ENCODE results near the gene GMEB2. TPM values are rescaled to one million over a fixed set of nuclear protein-coding genes. Genes with fewer than 3 reads are reported as not detected.

The GMEB2 gene
- total RNA-seq, 1 donor: 7.4 TPM

DNA sequence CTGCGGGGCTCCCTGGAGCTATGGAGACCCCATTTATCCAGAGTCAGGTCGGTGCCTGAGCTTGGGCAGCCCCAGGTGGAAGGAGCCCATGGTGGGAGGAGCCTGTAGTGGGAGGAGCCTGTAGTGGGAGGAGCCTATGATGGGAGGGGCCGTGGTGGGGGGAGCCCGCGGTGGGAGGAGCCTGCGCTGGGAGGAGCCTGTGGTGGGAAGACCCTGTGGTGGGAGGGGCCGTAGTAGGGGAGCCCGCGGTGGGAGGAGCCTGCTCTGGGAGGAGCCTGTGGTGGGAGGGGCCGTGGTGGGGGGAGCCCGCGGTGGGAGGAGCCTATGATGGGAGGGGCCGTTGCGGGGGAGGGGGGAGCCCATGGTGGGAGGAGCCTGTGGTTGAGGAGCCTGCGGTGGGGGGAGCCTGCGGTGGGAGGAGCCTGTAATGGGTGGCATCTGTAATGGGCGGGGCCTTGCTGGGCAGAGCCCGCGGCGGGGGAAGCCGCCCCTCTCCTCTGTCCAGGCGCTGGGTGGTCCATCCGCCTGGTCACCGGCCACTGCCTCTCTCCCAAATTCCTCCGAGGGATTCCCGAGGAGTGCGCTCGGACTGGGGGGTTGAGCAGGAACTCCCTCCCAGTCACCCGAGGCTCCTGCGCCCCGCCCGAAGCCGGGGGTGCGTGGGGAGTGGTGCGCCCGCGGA is 73.5 kb downstream of the GMEB2 start:
- H3K4me3 ChIP-seq (ENCODE audit: low read depth, low read length): peak overlapping the region; percentile 63
- TF ChIP-seq, protein P1, sequence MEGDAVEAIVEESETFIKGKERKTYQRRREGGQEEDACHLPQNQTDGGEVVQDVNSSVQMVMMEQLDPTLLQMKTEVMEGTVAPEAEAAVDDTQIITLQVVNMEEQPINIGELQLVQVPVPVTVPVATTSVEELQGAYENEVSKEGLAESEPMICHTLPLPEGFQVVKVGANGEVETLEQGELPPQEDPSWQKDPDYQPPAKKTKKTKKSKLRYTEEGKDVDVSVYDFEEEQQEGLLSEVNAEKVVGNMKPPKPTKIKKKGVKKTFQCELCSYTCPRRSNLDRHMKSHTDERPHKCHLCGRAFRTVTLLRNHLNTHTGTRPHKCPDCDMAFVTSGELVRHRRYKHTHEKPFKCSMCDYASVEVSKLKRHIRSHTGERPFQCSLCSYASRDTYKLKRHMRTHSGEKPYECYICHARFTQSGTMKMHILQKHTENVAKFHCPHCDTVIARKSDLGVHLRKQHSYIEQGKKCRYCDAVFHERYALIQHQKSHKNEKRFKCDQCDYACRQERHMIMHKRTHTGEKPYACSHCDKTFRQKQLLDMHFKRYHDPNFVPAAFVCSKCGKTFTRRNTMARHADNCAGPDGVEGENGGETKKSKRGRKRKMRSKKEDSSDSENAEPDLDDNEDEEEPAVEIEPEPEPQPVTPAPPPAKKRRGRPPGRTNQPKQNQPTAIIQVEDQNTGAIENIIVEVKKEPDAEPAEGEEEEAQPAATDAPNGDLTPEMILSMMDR (IDR thresholded peaks at IDR 0.05; ENCODE audit: insufficient read depth, low read length): no peak
- DNase-seq (ENCODE audit: low read depth): peak; percentile 78

DNA sequence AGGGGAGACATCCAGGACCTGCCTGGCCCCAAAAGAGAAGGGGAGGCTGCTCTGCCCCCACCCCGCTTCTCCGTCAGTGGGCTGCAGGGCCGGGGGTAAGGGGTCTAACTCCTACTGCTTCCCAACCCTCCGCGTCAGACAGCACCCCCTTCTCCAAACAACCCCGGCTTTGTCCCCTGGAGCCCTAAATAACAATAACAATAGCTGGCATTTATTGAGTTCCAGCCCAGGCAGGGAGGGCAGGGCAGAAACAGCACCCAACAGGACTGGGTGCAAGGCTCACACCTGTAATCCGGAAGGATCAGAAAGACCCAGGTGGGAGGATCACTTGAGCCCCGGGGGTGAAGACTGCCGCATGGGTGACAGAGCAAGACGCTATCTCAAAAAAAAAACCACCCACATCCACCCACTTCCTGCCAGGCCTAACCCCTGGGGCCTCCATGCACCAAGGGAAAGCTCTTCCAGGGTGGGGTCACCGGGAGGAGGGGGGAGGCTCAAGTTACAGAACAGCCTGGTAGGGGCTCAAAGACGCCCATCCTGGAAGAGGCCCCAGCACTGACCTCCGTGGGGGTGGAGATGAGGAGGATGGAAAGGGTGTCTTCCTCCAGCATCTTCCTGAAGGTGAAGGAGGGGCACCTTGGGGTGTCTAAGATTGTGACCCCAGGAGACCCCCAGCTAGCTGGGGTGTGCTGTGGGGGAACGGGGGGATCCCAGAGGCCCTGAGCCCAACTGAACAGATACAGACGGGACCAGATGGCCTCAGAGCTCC is 74.2 kb downstream of the GMEB2 start:
- no peak overlapping the region for H3K4me3 ChIP-seq (ENCODE audit: low read depth, low read length)
- TF ChIP-seq, protein P1 (IDR thresholded peaks at IDR 0.05; ENCODE audit: insufficient read depth, low read length): no peak

DNA sequence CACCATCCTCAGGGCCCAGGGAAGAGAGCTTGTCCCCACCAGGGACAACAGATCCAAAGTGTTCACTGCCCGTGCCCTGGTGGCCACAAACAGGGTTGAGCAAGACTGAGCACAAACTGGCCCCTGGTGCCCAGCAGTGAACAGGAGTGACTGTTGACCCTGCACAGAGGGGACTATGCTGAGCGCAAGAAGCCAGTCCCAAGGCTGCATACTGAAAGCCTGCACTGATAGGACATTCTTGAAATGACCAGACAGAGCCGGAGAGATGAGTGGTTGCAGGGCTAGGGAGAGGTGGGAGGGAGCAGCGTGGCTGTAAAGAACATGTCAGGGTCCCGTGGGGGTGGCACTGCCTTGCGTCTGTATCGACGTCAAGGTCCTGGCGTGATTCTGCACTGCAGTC is 75.8 kb downstream of the GMEB2 start:
- TF ChIP-seq, protein P1 (IDR thresholded peaks at IDR 0.05; ENCODE audit: insufficient read depth, low read length): no peak
- no peak for DNase-seq (ENCODE audit: low read depth)
- H3K4me3 ChIP-seq (ENCODE audit: low read depth, low read length): no peak overlapping the region

More for the DNA sequence above, 74.2 kb downstream of the GMEB2 start:
- DNase-seq (ENCODE audit: low read depth): no peak

DNA sequence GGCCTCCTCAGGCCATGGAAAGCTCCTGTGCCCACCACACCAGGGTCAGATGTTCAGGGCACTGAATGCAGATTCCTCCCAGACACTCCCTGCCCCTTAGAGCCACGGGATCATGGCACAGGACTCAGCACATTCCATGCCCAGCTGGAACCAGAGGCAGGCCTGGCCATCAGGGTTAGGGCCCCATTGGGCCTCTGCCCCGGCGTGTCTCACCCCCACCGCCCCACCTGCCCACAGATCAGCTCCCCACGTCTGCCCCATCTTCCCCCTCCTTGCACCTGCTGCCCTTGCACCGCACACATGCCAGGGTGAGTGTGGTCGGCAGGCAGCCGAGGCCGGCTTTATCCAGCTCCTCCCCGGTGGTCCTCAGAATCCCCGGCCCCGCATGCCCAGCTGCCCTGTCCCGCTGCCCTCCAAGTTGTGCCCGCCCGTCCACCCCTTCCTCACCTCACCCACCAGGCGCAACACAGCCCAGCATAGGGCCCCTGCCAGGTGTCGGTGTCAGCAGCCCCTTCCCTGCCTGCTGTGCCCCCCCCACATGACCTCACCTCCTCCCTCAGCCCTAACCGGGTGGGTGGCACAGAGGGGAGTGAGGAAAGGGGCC is 77.1 kb downstream of the GMEB2 start:
- TF ChIP-seq, protein P1 (IDR thresholded peaks at IDR 0.05; ENCODE audit: insufficient read depth, low read length): no peak
- no peak overlapping the region for H3K4me3 ChIP-seq (ENCODE audit: low read depth, low read length)
- DNase-seq (ENCODE audit: low read depth): no peak

- TF ChIP-seq, protein P1 (IDR thresholded peaks at IDR 0.05; ENCODE audit: insufficient read depth, low read length): no peak
- no peak overlapping the region for H3K4me3 ChIP-seq (ENCODE audit: low read depth, low read length)
- no peak for DNase-seq (ENCODE audit: low read depth)
Measured at GRCh38 chr20:63549019-63549418, 77.9 kb downstream of the GMEB2 start.

DNA sequence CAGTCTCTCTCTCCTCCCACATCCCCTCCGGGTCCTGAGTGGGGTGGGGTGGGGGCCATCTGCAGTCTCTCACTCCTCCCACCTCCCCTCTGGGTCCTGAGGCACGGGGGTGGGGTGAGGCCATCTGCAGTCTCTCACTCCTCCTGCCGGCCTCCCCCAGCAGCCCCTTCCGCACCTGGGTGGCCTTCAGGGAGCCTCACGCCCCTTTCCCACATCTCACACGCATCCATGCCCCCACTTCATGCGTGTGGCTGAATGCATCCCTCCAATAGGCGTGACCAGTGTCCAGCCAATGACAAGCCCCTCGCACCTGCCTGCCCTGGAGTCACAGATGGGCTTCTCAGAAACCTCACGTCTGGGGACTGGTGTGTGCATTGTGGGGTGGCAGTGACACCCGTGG is 78.4 kb downstream of the GMEB2 start:
- no peak for DNase-seq (ENCODE audit: low read depth)
- H3K4me3 ChIP-seq (ENCODE audit: low read depth, low read length): no peak overlapping the region
- TF ChIP-seq, protein P1 (IDR thresholded peaks at IDR 0.05; ENCODE audit: insufficient read depth, low read length): no peak

Data from fibroblast of the aortic adventitia (primary cell).